ENCODE data around the gene RHEBL1.

The RHEBL1 gene

GRCh38 chr12:49069507-49070346 is at the start of gene RHEBL1:
Gene RHEBL1 (minus strand): TSS chr12:49069979. CDS start chr12:49069785, 194 bp downstream.
- DNase-seq (ENCODE audit: low read depth): peak; percentile 92

DNA sequence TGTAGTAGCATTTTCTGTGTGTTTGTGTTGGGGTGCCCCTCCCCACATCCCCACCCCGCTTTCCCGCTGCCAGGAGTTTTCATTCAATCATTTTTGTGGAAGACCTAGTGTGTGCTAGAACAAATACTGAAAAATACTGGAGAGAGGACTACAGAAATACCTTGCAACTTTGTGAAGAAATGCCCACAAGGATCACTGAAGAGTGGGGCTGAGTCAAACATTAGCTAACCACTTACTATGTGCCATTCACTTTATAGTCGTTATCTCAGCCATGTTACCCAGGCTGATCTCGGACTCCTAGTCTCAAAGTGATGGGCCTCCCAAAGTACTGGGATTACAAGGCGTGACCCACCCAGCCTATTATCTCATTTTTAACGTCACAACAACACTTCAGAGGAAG is 41.4 kb upstream of the RHEBL1 start:
- DNase-seq (ENCODE audit: low read depth): no peak

DNA sequence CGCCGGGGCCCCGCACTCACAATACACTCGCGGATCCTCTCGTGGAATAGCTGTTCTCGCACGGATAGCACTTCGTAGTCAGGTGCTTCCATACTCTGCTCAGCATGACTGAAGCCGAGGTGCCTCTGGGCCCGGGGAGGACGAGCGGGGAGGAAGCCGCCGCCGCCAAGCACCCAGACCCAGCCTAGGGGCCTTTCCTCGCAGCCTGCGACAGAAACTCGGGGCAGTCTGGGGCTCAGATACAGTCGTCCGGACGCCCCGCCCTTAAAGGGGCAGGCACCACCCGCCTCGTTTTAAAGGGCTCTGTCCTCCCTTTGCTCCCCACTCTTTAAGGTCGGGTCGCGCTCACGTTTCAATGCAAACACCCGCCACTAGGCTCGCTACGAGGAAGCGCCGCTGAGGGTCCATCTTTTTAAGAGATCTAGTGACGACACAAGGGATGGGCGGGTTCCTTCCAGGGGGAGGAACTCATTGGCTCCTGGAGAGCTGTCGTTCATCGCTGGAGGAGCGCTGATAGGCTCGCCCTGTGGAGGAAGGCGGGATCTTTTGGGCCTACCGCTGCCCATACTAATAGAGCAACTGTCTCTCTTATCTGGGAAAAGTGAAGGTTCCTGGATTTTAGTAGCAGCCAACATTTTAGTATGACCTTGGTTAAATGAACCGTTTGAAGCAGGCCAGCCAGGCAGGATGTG is 40.8 kb upstream of the RHEBL1 start, which contains the start of gene LMBR1L:
Gene LMBR1L, minus strand, starts transcription at position 384 of the 692 bp plus-strand sequence. Its CDS starts 292 bp downstream, at position 92.
- DNase-seq (ENCODE audit: low read depth): peak; percentile 98

- DNase-seq (ENCODE audit: low read depth): no peak
Observed at GRCh38 chr12:49109641-49110463, 40.1 kb upstream of the RHEBL1 start.

GRCh38 chr12:49108958-49109404 is 39.2 kb upstream of the RHEBL1 start:
- no peak for DNase-seq (ENCODE audit: low read depth)

DNA sequence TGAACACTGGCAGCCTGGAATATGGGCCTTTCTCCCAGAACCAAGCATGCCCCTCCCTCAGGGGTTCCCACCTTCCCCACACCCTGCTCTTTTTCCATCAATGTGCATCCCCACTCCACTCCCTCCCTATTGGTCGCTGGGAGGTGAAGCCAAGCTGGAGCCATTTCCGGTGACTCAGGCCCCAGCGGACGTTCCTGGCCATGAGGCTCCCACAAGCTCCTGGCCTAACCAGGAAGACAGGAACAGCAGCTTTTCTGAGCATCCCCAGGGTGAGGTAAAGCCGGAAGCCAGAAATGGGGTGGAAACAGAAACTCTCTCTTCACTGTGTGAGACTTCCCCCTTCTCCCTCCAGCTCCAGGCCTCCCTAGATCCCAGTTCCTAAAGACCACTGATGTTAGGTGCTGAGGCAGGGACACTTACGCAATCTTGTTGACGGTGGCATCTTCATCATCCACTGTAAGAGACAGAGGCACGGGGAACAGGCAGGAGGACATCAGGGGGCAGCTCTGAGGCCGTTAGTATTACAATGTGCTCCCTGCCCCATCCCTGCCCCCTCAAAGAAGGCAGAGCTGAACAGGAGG is 35.8 kb upstream of the RHEBL1 start:
- DNase-seq (ENCODE audit: low read depth): no peak

GRCh38 chr12:49104822-49105221 is 35.0 kb upstream of the RHEBL1 start:
- no peak for DNase-seq (ENCODE audit: low read depth)

- no peak for DNase-seq (ENCODE audit: low read depth)
Observed at GRCh38 chr12:49100380-49100779, 30.6 kb upstream of the RHEBL1 start.

- DNase-seq (ENCODE audit: low read depth): no peak
Observed at GRCh38 chr12:49098703-49099102, 28.9 kb upstream of the RHEBL1 start.

DNA sequence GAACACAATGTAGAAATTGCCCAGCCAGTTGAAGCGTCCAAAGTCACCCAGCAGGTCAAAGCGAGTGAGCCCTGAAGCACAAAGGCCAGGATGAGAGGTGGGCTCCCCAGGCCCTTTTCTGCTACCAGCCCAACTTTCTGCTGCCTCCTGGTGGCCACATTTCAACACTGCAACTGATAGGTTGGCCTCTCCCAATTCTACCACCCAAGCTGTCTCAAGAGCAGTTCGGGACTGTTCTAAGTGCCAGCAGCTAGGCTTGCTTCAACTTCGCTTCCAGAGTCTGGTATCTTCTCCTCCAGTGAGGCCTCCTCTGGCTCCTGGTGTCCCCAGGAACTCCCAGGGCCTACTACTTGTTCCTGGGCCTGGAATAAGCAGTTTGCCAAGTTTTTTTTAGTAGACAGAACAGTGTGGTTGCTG is 28.3 kb upstream of the RHEBL1 start:
- DNase-seq (ENCODE audit: low read depth): no peak

GRCh38 chr12:49097381-49097780 is 27.6 kb upstream of the RHEBL1 start:
- DNase-seq (ENCODE audit: low read depth): no peak

DNA sequence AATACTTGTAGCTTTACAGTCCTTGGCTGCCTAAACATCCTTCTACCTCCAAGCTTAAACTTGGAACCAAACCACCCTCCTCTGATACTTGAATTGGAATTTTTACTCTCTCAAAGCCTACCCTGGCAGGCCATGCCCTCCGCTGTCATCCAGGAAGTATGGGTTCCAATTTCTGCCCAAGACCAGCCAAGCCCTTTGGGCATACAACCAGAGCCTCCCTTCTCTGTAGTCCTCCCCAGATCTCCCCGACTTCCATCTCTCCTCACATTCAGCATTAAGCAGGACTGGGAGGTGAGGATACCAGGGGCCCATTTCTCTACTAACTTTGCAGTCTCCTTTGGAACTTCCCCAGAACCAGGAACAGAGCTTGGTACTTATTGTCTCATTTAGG is 25.2 kb upstream of the RHEBL1 start:
- DNase-seq (ENCODE audit: low read depth): no peak

DNA sequence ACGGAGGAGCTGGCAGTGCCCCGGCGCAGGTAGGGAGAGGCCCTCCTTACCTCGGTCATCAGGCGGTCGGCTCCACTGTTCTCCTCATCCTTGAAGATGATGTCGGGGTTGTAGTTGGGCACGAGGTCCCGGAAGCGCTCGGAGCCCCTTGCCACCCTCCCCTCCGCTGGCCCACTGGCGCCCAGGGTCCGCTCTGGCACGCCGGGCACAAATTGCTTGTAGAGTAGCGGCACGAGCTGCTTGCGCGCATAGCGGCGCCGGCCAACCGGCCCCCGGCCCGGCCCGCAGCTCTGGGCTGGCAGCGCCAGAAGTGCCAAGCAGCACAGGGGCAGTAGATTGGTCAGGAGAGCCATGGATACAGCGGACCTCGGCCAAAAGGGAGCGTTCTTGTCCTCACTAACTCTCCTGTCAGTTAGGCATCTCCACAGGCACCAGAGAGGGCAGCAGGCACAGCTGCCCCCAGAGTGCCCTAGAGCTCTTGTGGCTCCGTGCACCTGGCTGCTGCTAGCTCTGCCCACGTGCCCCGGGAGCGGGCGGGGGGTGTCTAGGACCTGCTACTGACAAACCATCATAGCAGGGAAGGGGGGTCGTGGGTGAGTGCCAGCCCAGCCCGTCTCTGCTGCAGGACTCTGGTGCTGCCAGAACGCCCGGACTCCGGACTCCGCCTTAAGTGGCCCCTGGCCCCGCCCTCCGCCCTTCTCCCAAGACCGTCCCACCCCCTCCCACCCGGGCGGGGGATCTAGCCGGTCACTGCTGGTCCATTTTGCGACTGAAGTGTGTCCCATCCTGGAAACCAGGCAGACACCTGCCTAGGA is 24.6 kb upstream of the RHEBL1 start, which contains the start of gene DHH:
Gene DHH, minus strand, starts transcription at position 642 of the 815 bp plus-strand sequence. Its CDS starts 289 bp downstream, at position 353.
- no peak for DNase-seq (ENCODE audit: low read depth)

DNA sequence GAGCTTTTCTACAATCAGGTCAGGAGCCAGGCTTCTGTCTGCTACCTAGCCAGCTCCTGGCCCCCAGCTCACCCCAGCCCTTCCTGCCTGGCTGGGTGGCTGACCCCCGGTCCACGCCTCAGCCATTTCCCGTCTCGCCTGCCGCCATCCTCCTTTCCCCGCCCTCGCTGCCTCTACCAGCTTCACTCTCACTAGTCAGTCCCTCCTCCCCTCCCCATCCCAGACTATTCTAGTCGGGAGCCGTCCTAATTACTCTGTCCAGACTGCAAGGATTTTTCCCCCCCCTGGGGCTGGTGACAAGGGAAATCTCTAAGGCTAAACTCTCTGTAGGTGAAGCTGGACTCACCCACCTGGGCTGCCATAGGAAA is 24.0 kb upstream of the RHEBL1 start:
- no peak for DNase-seq (ENCODE audit: low read depth)

- DNase-seq (ENCODE audit: low read depth): no peak
Observed at GRCh38 chr12:49092816-49093406, 23.1 kb upstream of the RHEBL1 start.

GRCh38 chr12:49092086-49092815 is 22.5 kb upstream of the RHEBL1 start:
- DNase-seq (ENCODE audit: low read depth): no peak

- DNase-seq (ENCODE audit: low read depth): no peak
Observed at GRCh38 chr12:49091836-49092085, 22.0 kb upstream of the RHEBL1 start.

DNA sequence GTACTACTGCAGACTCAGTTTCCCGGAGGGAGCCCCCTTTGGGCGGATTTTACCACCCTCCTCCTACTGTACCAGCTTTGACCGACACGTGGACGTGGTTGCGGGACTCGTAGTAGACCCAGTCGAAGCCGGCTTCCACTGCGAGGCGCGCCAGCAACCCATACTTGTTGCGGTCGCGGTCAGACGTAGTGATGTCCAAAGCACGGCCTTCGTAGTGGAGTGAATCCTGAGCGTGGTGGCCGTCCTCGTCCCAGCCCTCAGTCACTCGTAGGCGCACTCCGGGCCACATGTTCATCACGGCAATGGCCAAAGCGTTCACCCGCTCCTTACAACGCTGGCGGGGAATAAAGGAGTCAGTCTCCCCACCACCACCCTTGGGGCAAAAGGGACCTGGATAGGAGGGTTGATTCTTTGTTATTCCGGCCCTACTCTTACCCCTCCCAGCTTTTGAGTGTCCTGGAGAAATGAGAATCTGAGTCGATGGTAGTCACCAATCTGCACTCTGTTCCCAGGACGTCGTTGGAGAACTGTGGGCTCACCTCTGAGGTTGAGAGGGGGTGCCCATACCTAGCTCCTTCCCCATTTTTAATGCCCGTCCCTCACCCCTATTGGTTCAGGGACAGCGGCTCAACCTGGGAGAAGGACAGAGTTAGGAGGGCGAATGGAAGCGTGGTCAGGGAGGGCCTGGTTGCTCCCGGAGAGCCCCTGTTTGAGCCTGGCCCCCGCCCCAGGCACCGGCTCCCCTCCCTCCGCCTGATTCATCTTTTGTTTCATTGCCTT is 21.5 kb upstream of the RHEBL1 start:
- no peak for DNase-seq (ENCODE audit: low read depth)
